SKM-1 treated with dmso at 0.1 percent for 144 hours (cell line): ENCODE measurements around the gene DPF3.
"Not testable (repeated sequence)": the region's sequence is repeated elsewhere in the genome, so short reads cannot be mapped to it uniquely, and the experiment has no call there.

Experiments used
- DNase-seq: peaks from one replicate; lab custom pipeline; 2025; ENCODE audit not compliant: unreplicated experiment; lab: John Stamatoyannopoulos, UW

The DPF3 gene

GRCh38 chr14:72880820-72881219 is 13.1 kb downstream of the DPF3 start:
- DNase-seq, result no peak

DNA sequence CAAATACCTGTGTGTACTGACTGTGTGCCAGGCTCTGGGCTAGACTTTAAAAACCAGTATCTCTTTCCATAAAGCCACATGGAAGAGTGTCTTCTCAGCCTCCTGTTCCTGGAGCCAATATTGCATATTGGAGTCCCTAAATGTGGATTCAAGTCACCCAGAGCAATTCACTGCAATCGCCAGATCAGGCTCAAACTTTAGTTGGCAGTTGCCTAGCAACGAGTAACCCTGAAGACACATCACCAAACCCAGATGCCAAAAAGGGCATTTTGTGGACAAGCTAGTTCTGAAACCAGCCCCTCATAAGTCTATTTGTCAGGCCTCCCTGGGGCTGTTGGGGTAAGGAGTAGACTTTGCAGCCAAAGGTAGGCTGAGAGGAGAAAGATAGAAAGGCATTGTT is 13.7 kb downstream of the DPF3 start:
- no peak for DNase-seq

DNA sequence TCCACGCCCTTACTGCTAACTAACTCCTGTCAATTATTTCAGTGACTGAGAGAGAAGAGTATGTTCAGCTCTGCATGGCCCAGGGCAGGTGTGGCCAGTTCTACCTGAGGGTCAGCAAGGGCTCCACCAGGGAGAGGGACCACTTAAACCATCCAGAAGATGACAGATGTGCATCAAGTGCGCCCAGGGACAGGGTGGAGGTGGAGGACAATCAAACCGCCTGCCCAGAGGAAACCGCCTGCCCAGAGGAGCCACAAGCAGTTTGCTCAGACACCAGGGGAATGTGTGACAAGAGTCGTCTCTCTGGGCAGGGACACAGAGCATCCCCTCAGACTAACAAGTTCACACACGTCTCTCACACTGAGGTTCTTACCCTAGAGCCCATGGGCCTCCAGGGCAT is 14.5 kb downstream of the DPF3 start:
- DNase-seq, result no peak

DNA sequence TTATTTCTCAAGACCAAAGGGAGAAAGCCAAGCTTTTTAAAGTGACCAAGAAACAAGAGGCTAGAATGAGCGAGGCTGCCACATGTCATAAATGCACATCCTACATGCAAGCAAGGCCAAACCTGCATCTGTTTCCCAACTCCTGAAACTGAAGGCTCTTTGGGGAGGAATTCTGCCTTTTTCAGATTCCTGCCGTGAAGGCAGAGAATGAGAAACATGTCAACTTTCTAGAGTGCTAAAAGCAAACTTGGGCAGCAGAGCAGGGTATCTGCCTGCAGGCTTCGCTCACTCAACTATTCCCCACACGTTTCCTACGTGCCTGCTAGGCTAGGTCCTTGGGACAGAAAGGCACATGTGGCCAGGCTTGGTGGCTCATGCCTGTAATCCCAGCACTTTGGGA is 15.2 kb downstream of the DPF3 start:
- DNase-seq, result no peak

DNA sequence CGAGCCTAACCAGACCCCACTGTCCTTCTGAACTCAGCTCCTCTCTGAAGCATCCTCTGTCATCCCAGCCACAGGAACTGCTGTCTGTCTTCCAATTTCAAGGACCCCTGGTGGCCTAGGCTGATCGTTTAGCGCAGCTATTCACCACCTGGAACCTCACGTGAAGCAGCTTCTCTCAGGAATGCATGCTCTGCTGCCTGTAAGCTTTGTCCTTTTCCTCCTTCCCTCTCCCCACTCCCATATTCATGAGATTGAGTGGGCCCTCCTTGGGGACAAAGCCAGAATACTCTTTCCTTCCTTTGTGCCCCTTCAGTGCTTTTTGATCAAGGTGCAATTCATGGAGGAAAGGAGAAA is 17.2 kb downstream of the DPF3 start:
- no peak for DNase-seq

DNA sequence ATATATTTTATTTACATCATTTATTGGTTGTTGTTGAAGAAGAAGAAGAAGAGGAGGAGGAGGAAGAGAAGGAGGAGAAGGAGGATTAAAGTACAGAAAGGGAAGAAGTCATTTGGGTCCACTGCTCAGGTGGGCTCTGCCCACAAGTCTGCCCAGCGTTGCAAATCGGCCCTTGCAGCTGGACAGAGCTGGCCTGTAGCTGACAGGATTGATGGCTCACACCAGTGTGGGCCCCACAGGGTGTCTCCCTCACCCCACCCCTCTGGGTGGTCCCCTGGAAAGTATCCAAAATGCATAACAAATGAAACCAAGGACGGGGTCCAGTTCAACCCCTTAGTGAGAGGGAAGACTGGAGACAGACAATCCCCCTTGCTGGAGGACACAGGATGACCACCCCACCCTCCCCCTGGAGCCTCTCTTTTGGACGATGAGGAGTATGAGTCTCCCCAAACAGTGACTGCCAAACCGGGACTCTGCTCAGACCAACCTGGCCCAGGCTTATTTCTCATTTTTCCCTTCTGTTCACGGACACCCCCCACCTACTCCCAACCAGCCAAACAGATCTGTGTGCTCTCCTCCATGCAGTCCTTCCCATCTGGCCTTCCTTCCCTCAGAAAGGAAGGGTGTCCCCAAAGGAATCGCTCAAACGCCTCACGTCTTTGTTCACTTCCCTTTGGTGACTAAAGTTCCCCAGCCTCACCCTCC is 17.7 kb downstream of the DPF3 start:
- no peak for DNase-seq

- not testable (repeated sequence) for DNase-seq
Measured at GRCh38 chr14:72870878-72871277, 23.0 kb downstream of the DPF3 start.

DNA sequence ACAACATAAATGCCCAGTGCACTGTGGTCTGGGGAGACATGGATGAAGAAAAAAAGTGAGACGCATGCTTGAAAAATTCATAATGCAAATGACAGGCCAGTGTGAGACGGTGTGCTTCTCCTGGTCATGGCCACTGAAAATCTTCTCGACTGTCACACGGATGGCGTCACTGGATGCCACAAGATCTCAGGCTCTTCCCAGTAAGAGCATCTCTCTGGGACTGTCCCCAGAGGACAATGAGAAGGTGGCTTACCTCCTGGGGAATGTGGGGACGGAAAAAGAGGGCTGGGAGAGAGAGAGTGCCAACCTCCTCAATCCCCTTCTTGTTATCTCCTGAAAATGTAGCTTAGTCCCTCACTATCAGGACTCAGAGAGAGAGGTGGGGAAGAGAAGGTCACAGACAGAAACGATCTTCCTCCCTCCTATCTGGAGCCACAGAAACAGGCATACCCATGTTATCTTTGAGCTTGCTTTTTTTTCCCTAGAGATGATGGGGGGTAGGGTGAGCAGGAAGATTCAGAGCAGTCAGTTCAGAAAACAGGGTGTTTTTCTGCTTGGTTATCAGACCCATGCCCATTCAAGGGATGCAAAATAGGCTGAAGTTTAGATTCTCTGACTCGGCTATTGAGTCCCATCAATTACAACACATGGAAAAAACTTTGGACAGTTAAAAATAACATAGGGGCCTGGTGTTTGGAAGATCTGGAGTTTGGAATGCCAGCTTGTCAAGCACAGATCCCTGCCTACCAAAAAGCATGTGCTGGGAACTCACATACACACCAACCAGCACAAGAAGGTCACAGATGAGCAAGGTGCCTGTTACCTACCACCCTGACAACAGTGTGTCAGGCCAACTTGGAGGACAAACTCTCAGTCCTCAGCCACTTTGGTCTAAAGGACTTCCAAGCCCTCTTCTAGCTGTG is 24.2 kb downstream of the DPF3 start:
- no peak for DNase-seq

DNA sequence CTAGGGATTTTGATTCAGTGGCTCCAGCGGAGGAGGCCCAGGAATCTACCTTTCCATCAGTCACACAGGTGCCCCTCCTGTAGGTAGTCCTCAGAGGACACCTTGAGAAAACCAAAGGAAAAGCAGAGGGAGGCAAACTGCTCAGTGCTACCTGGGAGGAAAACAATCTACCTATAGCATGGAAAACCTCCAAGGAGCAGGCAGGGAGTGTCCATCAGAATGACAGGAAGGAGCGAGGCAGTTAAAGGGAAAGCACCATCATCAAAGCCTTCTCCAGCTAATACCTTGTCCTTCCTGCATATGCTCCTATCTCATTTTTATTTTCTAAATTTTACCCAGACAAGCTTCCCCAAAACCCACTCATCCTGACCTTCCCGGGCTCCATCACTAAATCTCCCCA is 25.4 kb downstream of the DPF3 start:
- no peak for DNase-seq

DNA sequence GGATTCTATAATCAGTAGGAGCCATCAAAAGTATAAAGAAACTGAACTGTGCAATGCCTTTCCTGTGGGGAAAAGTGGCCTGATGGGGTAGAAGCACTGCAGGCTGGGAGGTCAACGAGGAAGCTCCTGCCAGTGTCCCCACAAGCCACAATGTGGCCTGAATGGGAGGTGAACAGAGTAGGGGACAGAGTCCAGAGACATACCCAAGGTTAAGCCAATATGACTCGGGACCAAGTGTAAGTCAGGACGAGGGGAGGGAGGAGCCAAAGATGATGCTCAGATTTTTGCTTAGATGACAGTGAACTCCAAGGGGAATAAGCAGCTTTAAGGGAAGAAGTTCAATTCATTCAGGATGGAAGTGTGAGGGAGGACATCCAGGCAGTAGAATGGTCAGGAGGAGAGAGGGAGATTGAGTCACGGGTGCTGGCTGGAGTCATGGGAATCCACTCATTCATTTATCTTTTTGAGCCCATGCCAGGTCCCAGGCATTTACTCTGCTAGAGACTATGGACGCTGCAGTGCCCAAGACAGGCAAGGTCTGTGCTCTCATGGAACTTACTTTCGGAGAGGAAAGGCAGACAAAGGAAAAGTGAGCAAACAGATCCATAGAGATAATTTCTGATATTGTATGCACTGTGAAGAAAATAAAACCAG is 29.1 kb downstream of the DPF3 start:
- DNase-seq, result no peak

DNA sequence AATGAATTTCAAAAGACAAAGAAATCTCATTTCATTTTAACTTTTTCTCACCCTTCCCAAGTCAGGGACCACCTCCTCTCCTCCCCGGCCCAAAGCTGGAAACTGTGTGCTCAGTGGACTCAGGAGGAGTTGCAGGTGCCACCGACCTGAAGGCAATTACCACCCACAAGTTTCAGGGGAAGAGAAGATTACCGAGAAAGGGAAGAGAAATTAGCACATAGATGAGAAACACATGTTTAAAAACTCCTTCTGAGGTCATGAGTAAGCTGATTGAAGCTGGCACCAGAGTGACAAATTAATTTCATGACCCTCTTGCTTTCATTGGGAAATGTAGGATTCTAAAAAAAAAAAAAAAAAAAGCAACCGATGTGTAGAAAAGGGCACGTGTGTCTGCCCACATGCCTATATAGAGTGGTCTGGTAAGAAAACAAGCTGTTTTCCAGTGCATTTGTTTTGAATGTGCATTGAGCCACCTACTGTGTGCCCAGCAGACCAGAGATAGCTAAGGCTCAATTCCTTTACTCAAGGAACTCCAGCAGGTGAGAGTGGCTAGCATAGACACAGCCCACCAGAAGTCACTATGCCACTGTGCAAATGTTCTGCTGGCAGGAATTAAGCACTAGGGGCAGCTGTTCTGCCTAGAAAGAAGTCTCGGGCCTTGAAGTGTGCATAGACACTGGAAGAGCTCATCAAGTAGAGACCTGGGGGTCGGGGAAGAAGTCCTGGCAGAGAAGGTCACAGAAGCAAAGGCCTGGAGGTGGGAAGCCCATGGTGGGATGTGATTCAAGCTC is 30.5 kb downstream of the DPF3 start:
- DNase-seq, result no peak

DNA sequence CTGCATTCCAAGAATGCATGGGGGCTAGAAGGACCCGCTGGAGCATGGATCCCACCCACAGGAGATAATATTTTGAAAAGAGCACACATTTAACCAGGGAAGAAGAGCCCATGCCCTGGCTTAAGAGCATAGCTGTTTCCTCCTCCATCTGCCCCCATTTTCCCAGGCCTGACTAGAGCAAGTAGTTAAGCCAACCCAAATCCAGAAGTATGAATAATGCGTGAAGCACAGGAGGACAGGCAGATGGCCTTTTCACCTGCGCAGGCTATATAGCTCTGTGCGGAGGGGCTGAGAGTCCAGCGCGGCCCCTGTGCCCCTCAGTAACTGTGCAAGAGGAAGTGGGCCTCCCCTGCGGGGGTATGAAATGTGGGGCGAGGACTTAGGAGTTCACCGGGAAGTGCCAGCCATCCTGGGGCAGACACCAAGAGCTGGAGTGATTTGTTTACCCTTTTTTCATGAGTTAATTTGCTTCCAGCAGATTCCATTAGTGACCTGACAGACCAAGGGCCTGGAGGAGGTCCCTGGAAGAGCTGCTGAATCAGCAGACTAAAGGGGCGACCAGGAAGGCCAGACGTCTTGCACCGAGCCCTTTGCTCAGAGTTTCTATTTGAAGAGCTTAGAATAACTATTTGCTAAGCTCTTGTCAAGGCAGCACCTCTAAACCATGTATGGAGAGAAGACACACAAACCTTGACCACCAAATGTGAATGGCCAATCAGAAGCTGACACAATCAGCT is 37.2 kb downstream of the DPF3 start:
- no peak for DNase-seq

- DNase-seq, result no peak
Measured at GRCh38 chr14:72855913-72856312, 38.0 kb downstream of the DPF3 start.

DNA sequence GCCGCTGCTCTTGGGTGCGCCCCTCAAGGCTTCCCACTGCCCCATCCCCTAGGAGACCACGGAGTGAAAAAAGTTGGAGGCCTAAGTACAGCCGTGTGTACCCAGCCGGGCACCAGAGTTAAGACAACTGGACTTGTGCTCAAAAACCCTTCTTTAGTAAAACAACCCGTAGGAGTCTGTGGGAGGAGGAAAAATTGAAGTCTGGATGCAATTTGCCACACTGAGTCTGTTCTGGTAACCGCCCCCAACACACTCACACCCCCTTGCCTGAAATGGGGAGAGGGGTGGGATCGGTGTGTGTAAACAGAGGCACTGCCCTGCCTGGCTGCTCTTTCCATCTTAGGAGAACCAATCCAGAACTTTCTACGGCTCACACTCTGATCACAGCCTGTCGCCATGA is 41.7 kb downstream of the DPF3 start:
- no peak for DNase-seq

DNA sequence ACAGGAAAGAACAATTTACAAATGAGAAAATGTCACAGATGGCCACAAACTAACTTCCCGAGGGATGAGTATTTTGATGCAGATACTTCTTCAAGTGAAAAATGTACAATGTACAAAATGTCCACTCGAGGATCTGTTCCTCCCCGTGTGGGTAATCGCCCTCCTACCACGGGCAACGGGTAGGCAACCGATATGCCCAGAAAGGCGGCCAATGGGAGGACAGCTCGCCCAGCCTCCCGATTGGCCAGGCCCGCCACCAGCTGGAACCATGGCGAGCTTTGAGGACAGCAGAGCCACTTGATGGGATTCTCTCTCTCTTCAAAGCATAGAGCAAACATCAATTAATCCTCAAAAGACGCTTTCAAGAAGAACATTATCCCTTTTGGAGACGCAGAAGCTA is 42.3 kb downstream of the DPF3 start:
- DNase-seq, result no peak

GRCh38 chr14:72850360-72850759 is 43.5 kb downstream of the DPF3 start:
- DNase-seq, result no peak

DNA sequence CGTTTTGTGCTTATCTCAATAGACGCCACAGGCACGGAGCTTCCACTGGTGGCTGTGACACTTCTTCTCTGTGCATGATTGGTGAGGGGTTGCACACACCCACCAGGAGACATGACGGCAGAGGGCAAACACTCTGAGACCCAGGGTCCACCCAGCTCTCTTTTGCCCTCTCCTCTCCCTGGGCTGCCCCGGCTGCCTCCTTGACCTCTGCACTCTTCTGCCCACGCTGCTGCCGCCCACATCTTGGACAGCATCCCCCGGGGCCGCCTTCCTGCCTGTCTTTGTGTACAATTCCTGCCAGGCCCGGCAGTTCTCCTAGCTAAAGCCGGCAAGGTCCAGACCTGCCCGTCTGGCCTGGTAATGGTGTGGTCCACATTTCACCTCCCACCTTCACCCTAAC is 44.7 kb downstream of the DPF3 start:
- DNase-seq, result no peak

DNA sequence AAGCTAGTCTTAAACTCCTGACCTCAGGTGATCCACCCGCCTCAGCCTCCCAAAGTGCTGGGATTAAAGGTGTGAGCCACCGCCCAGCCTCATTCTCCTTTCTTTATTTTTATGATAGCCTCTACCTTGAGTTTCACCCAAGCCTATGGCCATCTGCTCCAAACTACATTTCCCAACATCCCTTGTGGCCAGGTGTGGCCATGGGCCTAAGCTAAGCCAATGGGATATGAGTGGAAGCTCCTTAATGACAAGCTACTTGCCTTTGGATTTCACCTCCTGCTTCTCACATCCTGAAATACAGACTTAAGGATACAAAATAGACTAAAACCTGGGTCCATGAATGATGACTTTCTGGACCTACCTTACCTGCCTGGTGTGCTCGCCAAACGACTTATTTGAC is 46.2 kb downstream of the DPF3 start:
- no peak for DNase-seq

DNA sequence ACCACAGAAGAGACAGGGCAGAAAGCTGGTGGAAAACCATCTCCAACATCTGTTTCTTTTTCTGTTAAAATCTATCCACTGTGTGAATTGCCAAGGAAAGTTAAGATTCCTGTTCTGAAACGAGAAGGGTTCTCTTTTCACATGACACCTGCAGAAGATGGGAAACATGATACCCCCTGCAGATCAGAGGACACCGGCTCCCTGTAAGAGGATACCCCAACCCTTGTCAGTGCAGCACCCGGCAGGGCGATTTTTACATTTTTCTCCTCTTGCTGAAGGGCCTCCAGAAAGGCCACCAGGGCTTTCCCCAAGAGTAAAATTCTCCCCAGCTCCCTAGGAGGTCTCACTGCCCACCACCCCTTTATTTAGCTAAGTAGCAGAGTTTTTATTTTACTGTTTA is 48.2 kb downstream of the DPF3 start:
- DNase-seq, result no peak

- DNase-seq, result no peak
Measured at GRCh38 chr14:72845196-72845595, 48.7 kb downstream of the DPF3 start.

DNA sequence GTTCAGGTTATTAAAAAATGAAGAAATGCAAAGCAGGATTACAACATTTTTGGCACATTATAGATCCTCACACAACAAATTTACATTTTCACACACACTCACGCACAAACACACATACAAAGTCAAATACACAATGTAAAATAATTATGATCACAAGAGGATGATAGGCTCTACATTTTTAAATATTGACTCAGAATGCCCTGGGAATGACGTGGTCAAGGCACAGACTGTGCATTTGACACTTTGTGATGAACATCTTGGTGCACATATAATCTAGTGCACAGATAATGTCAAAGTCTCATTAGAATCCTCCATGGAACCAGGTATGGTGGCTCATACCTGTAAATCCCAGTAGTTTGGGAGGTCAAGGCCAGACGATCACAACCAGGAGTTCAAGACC is 49.4 kb downstream of the DPF3 start:
- no peak for DNase-seq
